Measurements from ENCODE around the gene LTF. TPM values are rescaled to one million over a fixed set of nuclear protein-coding genes. Genes with fewer than 3 reads are reported as not detected.
"Not testable (repeated sequence)": the region's sequence is repeated elsewhere in the genome, so short reads cannot be mapped to it uniquely, and the experiment has no call there.

The LTF gene
- total RNA-seq, 1 donor from 2014 or later: 1.4 TPM

- intact Hi-C loops (cut with DNase I): no loop called here
- Histone ChIP-seq H3K4me3 (no peak overlapping the region), H3K27ac (no peak overlapping the region), H3K9me3 (no peaks in the 10 kb centered on the region), H3K4me1 (no peaks in the 10 kb centered on the region), H3K36me3 (no peaks in the 10 kb centered on the region), H3K27me3 (no peaks in the 10 kb centered on the region)
- no peak for TF ChIP-seq CTCF (IDR thresholded peaks at IDR 0.05)
- DNase-seq (ENCODE audit: low spot score in 2 of 2): no peak
These were observed 25.9 kb downstream of the LTF start for GRCh38 chr3:46438831-46439230.

- Histone ChIP-seq H3K27ac (no peak overlapping the region), H3K36me3 (no peaks in the 10 kb centered on the region), H3K27me3 (no peaks in the 10 kb centered on the region), H3K4me3 (no peak overlapping the region), H3K9me3 (no peaks in the 10 kb centered on the region), H3K4me1 (no peaks in the 10 kb centered on the region)
- intact Hi-C loops (cut with DNase I): no loop called here
- no peak for TF ChIP-seq CTCF (IDR thresholded peaks at IDR 0.05)
- no peak for DNase-seq (ENCODE audit: low spot score in 2 of 2)
These were observed 29.5 kb downstream of the LTF start for GRCh38 chr3:46435081-46435726.

- no peak for DNase-seq (ENCODE audit: low spot score in 2 of 2)
- H3K27ac ChIP-seq: no peak overlapping the region
- no peaks in the 10 kb centered on the region for H3K9me3 ChIP-seq
- no peak overlapping the region for H3K4me3 ChIP-seq
- no peaks in the 10 kb centered on the region for H3K4me1 ChIP-seq
- no peak for TF ChIP-seq CTCF (IDR thresholded peaks at IDR 0.05)
- H3K27me3 ChIP-seq: no peaks in the 10 kb centered on the region
- H3K36me3 ChIP-seq: no peaks in the 10 kb centered on the region
- intact Hi-C loops (cut with DNase I): no loop called here
These were observed 30.9 kb downstream of the LTF start for GRCh38 chr3:46433841-46434240.

GRCh38 chr3:46433118-46433517, 31.6 kb downstream of the LTF start:
- intact Hi-C loops (cut with DNase I); H3K27ac ChIP-seq; H3K36me3 ChIP-seq; H3K9me3 ChIP-seq; H3K4me1 ChIP-seq; H3K4me3 ChIP-seq; DNase-seq (ENCODE audit: low spot score in 2 of 2); H3K27me3 ChIP-seq: not testable (repeated sequence)

- H3K36me3 ChIP-seq; H3K9me3 ChIP-seq; H3K27ac ChIP-seq; H3K27me3 ChIP-seq; H3K4me3 ChIP-seq; H3K4me1 ChIP-seq; DNase-seq (ENCODE audit: low spot score in 2 of 2); intact Hi-C loops (cut with DNase I): not testable (repeated sequence)
These were observed 32.8 kb downstream of the LTF start for GRCh38 chr3:46431905-46432304.

- H3K4me3 ChIP-seq; H3K36me3 ChIP-seq; DNase-seq (ENCODE audit: low spot score in 2 of 2); H3K9me3 ChIP-seq; H3K27ac ChIP-seq; H3K4me1 ChIP-seq; H3K27me3 ChIP-seq; intact Hi-C loops (cut with DNase I): not testable (repeated sequence)
These were observed 33.8 kb downstream of the LTF start for GRCh38 chr3:46430879-46431278.

GRCh38 chr3:46429671-46430070, 35.0 kb downstream of the LTF start:
- H3K27ac ChIP-seq: no peak overlapping the region
- no peaks in the 10 kb centered on the region for H3K36me3 ChIP-seq
- H3K27me3 ChIP-seq: no peaks in the 10 kb centered on the region
- intact Hi-C loops (cut with DNase I): no loop called here
- H3K4me1 ChIP-seq: no peaks in the 10 kb centered on the region
- H3K9me3 ChIP-seq: no peaks in the 10 kb centered on the region
- no peak for DNase-seq (ENCODE audit: low spot score in 2 of 2)
- no peak for TF ChIP-seq CTCF (IDR thresholded peaks at IDR 0.05)
- no peak overlapping the region for H3K4me3 ChIP-seq

Data from ascending aorta (tissue), 2 donors.